22Rv1 (cell line): ENCODE results near the gene TMEM35A.
"Not testable (repeated sequence)": the region's sequence is repeated elsewhere in the genome, so short reads cannot be mapped to it uniquely, and the experiment has no call there.

Experiments used
- H3K27ac ChIP-seq: fragments of 450-650 bp; 2 replicates; pipeline ENCODE4 v1.5.1; 2017
- ZFX ChIP-seq: fragments of 450-650 bp; IDR thresholded peaks from 2 replicates; pipeline ENCODE4 v1.6.1; 2017; ENCODE audit warnings: antibody characterized with exemption, borderline replicate concordance
- TF ChIP-seq, protein P1 (sequence below): fragments of 450-650 bp; IDR thresholded peaks from 2 replicates; pipeline ENCODE4 v1.5.1; 2017; ENCODE audit warnings: mild to moderate bottlenecking

Gene TMEM35A, protein sequence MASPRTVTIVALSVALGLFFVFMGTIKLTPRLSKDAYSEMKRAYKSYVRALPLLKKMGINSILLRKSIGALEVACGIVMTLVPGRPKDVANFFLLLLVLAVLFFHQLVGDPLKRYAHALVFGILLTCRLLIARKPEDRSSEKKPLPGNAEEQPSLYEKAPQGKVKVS

GRCh38 chrX:101078716-101079598 is at the start of gene TMEM35A:
Gene TMEM35A, plus strand, starts transcription at chrX:101078879. Its CDS starts 124 bp downstream, at chrX:101079003.
- TF ChIP-seq, protein P1, sequence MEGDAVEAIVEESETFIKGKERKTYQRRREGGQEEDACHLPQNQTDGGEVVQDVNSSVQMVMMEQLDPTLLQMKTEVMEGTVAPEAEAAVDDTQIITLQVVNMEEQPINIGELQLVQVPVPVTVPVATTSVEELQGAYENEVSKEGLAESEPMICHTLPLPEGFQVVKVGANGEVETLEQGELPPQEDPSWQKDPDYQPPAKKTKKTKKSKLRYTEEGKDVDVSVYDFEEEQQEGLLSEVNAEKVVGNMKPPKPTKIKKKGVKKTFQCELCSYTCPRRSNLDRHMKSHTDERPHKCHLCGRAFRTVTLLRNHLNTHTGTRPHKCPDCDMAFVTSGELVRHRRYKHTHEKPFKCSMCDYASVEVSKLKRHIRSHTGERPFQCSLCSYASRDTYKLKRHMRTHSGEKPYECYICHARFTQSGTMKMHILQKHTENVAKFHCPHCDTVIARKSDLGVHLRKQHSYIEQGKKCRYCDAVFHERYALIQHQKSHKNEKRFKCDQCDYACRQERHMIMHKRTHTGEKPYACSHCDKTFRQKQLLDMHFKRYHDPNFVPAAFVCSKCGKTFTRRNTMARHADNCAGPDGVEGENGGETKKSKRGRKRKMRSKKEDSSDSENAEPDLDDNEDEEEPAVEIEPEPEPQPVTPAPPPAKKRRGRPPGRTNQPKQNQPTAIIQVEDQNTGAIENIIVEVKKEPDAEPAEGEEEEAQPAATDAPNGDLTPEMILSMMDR = no peak
- TF ChIP-seq ZFX = no peak
- H3K27ac ChIP-seq = no peak within 1 kb of the TSS

DNA sequence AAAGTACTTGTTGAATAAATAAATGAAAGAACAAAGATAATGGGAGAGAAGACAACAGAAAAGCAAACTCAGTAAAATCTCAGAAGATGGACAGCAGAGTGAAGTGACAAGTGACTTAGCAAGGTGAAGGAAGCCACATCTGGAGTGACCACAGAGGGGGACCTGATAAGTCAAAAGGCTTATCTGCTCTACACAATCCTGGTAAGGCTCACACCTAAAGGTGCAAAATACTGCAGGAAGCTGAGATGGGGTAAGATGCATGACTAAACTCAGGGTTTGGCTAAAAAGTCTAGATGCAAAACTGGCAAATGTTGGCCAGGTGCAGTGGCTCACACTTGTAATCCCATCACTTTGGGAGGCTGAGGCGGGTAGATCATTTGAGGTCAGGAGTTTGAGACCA is 49.0 kb upstream of the TMEM35A start:
- no peak overlapping the region for H3K27ac ChIP-seq
- TF ChIP-seq ZFX = no peak
- TF ChIP-seq, protein P1 = no peak

DNA sequence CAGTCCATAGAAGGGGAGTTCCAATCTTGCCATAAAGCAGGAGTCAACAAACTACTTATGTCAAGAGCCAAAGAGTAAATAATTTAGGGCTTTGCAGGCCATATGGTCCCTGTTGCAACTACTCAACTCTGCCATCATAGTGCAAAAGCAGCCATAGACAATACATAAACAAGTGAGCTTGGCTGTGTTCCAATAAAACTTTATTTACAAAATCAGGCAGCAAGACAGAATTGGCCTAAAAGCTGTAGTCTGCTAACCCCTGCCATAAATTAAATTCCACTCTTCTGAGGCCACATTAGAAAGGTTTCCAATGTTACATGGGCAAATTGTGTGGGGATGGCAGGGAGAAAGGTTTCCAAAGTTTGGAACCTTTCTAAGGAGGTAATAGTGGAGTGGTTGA is 41.4 kb upstream of the TMEM35A start:
- TF ChIP-seq, protein P1 = no peak
- TF ChIP-seq ZFX = no peak
- no peak overlapping the region for H3K27ac ChIP-seq

DNA sequence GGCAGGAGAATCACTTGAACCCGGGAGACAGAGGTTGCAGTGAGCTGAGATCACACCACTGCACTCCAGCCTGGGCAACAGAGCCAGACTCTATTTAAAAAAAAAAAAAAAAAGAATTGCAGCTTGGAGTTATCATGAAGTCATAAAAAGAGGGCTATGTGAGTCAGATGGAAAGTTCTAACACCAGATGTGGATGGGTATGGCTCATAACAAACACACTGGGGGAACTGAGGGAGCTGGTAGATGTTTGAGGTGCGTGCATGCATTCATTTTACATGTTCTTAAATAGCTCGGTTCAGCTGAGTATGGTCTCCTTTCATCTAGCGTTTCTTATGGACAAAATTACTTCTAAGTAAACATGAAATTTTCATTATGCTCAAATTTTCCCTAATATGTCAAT is 38.5 kb upstream of the TMEM35A start:
- no peak overlapping the region for H3K27ac ChIP-seq
- no peak for TF ChIP-seq ZFX
- TF ChIP-seq, protein P1 = no peak

DNA sequence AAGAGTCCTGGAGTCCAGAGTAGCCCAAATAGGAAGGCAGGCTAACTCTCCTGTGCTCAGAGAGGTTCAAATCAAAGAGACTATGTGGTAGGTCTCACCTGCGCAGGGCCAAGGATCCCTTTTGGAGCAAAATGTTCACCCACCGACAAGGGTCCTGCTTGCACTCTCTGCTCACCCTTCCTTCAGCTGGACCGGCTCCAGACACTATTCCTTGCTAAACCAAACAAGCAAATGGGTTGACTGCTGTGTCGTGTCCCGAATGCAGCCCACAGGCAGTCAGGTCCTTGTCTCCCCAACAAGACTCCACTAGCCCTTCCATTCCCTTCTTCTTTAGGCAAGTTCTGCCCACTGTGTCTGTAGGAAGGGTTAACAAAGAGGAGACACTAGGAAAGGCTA is 27.5 kb upstream of the TMEM35A start:
- TF ChIP-seq, protein P1 = no peak
- TF ChIP-seq ZFX = no peak
- H3K27ac ChIP-seq = peak overlapping the region; percentile 85

DNA sequence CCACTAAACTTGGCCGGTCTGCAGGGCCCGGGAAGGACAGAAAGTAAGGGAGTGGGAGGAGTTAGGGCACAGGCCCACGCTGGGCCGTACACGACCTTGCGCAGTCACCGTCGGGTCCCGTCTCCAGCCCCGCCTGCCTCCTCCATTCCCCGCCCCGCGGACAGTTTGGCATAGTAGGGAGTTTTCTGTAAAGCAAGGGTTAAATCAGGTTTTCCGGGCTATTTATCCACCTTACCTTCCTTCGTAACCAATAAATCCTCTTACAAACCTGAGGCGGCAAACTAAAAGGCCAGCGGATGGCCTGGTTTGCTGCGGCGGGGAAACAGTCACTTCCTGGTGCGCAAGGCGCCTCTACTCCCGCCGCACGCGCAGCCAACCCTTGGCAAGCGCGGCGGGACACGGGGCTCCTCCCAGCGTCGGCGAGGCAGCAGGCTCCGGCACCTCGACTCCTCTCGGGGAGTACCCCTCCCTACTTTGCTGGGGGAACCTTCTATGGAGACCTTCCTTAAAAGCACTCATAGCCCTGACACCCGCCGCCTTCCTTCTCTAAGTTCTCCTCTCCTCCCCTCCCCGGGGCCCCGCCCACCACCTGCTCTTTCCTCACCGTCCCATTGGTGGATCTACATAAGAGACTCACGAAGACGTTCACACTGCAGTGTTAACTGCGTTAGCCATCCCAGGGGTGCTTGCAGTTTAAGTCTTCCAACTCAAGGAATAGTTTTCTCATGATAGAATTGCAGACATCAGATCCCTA is 27.0 kb upstream of the TMEM35A start, which contains the start of gene TRMT2B:
TRMT2B (minus strand) TSS at position 563 of the 754 bp plus-strand sequence. CDS start 9,822 bp downstream, outside the sequence.
- peak within 1 kb of the TSS; percentile 85 for H3K27ac ChIP-seq
- TF ChIP-seq ZFX = no peak
- TF ChIP-seq, protein P1 = no peak

GRCh38 chrX:101056551-101056950 is 22.1 kb upstream of the TMEM35A start:
- H3K27ac ChIP-seq = not testable (repeated sequence)
